ENCODE data around the gene HTR6.

HTR6 gene

DNA sequence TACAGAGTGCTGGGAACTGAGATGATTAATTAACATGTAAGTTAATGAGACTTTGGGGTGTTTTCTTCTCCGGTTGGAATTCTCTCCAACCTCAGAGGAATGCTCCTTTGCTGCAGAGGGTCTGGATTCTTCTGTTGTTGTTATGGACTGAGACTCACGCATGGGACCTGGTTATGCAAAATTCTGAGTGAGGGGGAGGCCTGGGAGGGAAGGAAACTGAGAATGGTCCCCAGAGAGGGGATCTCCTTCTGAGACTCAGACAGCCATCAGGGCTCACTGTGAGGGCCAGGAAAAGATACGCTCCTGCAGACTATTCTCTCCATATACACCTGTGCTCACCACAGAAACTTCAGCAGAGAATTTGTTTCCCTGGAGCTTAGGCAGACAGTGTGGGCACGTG, 56.3 kb downstream of the HTR6 start:
- no peak overlapping the region for H3K4me3 ChIP-seq (ENCODE audit: low read depth, low read length)
- no peaks in the 10 kb centered on the region for H3K9me3 ChIP-seq (ENCODE audit: control insufficient read depth, insufficient read depth, low read depth, low read length)
- H3K4me1 ChIP-seq (ENCODE audit: control insufficient read depth, insufficient read depth, low read length) = peaks cover 12% of the 10 kb centered on the region
- H3K36me3 ChIP-seq (ENCODE audit: control insufficient read depth, insufficient read depth, low read length) = no peaks in the 10 kb centered on the region
- H3K27me3 ChIP-seq (ENCODE audit: control insufficient read depth, insufficient read depth, low read length) = no peaks in the 10 kb centered on the region
- H3K9ac ChIP-seq (ENCODE audit: low read length) = no peak overlapping the region
- no peak overlapping the region for H3K27ac ChIP-seq (ENCODE audit: low read depth, low read length)

- Histone ChIP-seq H3K9me3 (ENCODE audit: control insufficient read depth, insufficient read depth, low read depth, low read length) (no peaks in the 10 kb centered on the region), H3K27me3 (ENCODE audit: control insufficient read depth, insufficient read depth, low read length) (no peaks in the 10 kb centered on the region), H3K4me3 (ENCODE audit: low read depth, low read length) (no peak overlapping the region), H3K27ac (ENCODE audit: low read depth, low read length) (no peak overlapping the region), H3K36me3 (ENCODE audit: control insufficient read depth, insufficient read depth, low read length) (no peaks in the 10 kb centered on the region), H3K9ac (ENCODE audit: low read length) (no peak overlapping the region), H3K4me1 (ENCODE audit: control insufficient read depth, insufficient read depth, low read length) (peaks cover 12% of the 10 kb centered on the region)
These were observed 59.2 kb downstream of the HTR6 start for GRCh38 chr1:19723874-19724273.

- H3K9me3 ChIP-seq (ENCODE audit: control insufficient read depth, insufficient read depth, low read depth, low read length) = peaks cover 8% of the 10 kb centered on the region
- no peaks in the 10 kb centered on the region for H3K36me3 ChIP-seq (ENCODE audit: control insufficient read depth, insufficient read depth, low read length)
- H3K4me1 ChIP-seq (ENCODE audit: control insufficient read depth, insufficient read depth, low read length) = peaks cover 12% of the 10 kb centered on the region
- H3K27me3 ChIP-seq (ENCODE audit: control insufficient read depth, insufficient read depth, low read length) = no peaks in the 10 kb centered on the region
- no peak overlapping the region for H3K9ac ChIP-seq (ENCODE audit: low read length)
- H3K4me3 ChIP-seq (ENCODE audit: low read depth, low read length) = no peak overlapping the region
- H3K27ac ChIP-seq (ENCODE audit: low read depth, low read length) = no peak overlapping the region
These were observed 60.9 kb downstream of the HTR6 start for GRCh38 chr1:19725606-19726005.

DNA sequence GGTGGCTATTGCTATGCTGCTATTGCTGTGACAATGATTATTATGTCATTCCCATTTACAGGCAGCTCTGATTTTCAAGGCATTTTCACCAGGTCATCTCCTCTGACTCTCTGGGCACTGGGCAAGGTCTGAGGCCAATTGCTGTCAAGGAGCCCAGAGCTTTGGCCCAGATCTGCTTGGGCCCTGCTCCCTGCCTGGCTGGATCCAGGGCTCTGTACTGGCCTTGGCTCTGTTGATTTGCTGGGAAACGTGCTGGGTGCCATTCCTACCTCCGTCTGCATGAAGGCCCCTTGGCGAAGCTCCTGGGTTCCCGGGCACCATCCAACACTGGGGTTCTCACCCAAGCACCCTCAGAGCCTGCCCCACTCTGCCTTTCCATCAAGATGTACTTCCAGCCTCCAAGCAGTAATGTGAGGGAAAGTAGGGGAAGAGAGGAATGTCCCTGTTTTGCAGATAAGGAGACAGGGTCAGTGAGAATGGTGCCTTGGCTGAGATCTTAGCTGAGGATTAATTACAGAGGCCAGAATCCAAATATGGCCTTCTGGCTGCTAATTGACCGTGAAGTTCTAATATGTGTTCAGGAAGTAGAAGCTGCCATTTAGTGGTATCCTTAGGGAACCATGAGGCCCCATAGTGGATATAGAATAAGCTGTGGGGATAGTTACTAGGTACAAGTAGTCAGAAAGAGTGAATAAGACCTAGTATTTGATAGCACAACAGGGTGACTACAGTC, 63.9 kb downstream of the HTR6 start:
- H3K9ac ChIP-seq (ENCODE audit: low read length) = no peak overlapping the region
- no peaks in the 10 kb centered on the region for H3K36me3 ChIP-seq (ENCODE audit: control insufficient read depth, insufficient read depth, low read length)
- no peak overlapping the region for H3K27ac ChIP-seq (ENCODE audit: low read depth, low read length)
- peaks cover 8% of the 10 kb centered on the region for H3K9me3 ChIP-seq (ENCODE audit: control insufficient read depth, insufficient read depth, low read depth, low read length)
- H3K4me1 ChIP-seq (ENCODE audit: control insufficient read depth, insufficient read depth, low read length) = peaks cover 4% of the 10 kb centered on the region
- H3K4me3 ChIP-seq (ENCODE audit: low read depth, low read length) = no peak overlapping the region
- H3K27me3 ChIP-seq (ENCODE audit: control insufficient read depth, insufficient read depth, low read length) = no peaks in the 10 kb centered on the region

DNA sequence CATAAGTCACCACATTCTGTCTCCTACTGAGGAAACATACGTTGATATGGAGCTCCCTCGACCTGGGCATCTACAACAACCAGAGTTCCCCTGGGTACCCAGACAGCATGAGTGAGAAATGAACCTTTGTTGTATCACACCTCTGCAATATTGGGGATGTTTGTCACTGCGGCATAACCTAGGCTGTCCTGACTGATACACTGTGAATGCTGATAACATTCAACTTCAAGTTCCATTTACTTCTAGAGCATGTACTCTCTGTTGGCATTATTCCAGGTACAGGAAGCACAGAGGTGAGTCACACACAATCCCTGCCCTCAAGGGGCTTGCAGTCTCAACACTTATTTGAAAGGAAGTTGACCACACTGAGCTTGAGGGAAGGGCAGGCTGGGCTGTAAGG, 65.6 kb downstream of the HTR6 start:
- Histone ChIP-seq H3K27ac (ENCODE audit: low read depth, low read length) (no peak overlapping the region), H3K9me3 (ENCODE audit: control insufficient read depth, insufficient read depth, low read depth, low read length) (peaks cover 8% of the 10 kb centered on the region), H3K36me3 (ENCODE audit: control insufficient read depth, insufficient read depth, low read length) (no peaks in the 10 kb centered on the region), H3K9ac (ENCODE audit: low read length) (no peak overlapping the region), H3K4me1 (ENCODE audit: control insufficient read depth, insufficient read depth, low read length) (no peaks in the 10 kb centered on the region), H3K4me3 (ENCODE audit: low read depth, low read length) (no peak overlapping the region), H3K27me3 (ENCODE audit: control insufficient read depth, insufficient read depth, low read length) (no peaks in the 10 kb centered on the region)
